ENCODE data around the gene RAB26.

RAB26 gene

GRCh38 chr16:2163211-2163881 is 14.9 kb downstream of the RAB26 start:
- DNase-seq: peak; percentile 35

- no peak for DNase-seq
These were observed 17.4 kb downstream of the RAB26 start for GRCh38 chr16:2165861-2166260.

- DNase-seq: no peak
These were observed 18.0 kb downstream of the RAB26 start for GRCh38 chr16:2166263-2167067.

DNA sequence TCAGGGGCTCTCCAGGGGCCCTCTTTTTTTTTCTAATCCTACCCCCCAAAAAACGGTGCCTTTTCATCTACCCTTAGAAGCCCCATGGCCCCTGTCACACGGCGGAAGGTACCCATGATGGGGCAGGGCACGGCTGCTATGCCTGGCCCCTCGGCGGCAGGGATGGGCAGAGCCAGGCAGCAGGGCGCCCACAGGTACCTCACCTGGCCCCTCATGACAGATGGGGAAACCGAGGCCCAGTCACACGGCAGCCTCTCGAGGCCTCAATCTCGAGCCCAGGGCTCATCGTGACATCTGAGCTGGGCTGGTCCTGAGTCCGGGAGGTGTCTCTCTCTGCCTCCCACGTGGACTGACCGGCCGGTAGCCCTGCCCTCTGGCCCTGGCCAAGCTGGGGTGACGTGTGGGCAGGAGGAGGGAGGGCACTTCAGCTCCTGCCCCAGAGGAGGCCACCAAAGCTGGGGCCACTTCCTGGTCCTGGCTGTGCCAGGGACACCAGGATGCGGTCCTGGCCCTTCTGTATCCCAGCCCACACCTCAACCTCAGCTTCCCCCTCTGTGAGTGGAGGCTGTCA is 18.7 kb downstream of the RAB26 start:
- no peak for DNase-seq

GRCh38 chr16:2170080-2170479 is 21.7 kb downstream of the RAB26 start:
- DNase-seq: no peak

DNA sequence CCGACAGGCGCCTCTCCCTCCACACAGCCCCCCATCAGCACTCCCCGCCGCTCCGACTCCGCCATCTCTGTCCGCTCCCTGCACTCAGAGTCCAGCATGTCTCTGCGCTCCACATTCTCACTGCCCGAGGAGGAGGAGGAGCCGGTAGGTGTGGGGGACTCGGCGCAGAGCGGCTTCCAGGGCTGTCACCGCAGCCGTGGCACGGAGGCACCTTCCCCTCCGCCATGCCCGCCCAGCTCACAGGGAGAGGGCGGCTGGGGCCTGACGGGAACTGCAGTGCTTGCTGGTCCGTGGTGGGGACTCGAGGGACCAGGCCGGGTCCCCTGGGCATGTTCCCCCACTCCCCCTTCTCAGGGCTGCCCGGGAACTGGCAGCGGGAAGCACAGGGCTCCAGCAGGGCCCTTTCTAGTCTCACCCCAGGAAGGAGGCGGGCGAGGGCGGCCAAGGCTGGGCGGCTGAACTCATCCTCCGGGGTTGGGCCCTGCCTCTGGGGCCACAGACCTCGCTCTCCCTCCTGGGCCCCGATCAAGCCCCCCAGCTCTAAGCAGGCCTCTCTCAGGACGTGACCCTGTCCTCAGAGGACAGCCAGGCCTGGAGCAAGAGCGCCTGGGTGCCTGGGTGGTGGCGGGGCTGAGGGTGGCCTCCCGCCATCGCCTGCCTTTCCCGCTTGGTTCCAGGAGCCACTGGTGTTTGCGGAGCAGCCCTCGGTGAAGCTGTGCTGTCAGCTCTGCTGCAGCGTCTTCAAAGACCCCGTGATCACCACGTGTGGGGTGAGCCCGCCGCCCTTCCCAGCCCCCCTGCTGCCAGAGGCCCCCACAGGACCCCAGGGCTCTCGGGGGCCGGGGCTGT is 22.4 kb downstream of the RAB26 start:
- DNase-seq: no peak

- no peak for DNase-seq
These were observed 23.3 kb downstream of the RAB26 start for GRCh38 chr16:2171601-2172178.

DNA sequence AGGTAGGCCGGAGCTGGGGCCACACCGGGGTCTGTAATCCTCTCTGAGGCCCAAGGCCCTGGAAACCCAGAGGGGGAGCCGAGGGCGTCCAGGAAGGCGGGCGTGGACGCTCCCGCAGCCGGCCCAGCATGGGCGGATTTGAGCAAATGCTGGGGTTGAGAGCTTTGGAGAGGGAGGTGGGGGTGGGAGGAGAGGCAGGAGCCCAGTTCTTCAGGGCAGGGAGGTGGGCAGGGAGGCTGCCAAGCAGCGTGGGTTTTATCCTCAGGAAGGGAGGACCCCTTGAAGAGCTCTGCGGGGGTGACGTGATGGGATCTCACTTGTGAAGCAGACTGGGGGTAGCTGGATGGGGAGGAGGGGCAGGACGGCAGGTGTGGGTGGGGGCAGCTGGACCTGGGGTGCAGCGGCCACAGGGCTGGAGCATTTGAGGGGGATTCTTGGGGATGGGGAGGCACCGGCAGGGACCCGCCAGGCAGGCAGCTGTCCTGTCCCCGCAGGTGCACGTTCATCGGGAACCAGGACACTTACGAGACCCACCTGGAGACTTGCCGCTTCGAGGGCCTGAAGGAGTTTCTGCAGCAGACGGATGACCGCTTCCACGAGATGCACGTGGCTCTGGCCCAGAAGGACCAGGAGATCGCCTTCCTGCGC is 24.4 kb downstream of the RAB26 start:
- no peak for DNase-seq

DNA sequence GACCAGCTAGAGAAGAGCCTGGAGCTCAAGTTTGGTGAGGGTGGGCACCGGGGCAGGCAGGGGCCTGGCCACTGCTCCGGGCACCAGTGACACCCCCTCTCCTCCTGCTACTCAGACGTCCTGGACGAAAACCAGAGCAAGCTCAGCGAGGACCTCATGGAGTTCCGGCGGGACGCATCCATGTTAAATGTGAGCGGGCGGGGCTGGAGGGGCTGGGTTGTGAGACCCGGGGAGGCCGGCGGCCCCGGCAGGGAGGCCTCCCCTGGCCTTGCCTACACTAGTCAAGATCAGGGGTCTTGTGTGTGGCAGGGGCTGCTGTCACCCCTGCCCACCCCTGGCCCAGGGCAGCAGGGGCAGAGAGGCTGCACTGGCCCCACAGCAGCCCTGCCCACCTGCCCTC is 24.9 kb downstream of the RAB26 start:
- no peak for DNase-seq

GRCh38 chr16:2173916-2174315 is 25.5 kb downstream of the RAB26 start:
- no peak for DNase-seq

GRCh38 chr16:2174396-2175131 is 26.1 kb downstream of the RAB26 start:
- DNase-seq: no peak

DNA sequence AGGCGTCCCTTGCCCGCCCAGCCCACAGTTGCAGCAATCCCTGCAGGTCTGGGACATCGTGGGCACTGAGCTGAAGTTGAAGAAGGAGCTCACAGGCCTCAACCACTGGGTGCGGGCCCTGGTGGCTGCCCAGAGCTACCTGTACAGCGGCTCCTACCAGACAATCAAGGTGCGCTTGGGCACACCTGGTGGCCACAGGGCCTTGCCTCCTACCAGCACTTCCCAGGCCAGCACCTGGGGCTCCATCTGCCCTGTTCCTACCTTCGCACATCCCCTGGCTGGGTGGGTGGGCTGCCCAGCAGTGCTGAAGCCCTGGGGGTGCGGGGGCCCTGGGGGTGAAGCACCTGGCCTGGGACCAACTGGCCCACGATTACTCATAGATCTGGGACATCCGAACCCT is 27.0 kb downstream of the RAB26 start:
- no peak for DNase-seq

DNA sequence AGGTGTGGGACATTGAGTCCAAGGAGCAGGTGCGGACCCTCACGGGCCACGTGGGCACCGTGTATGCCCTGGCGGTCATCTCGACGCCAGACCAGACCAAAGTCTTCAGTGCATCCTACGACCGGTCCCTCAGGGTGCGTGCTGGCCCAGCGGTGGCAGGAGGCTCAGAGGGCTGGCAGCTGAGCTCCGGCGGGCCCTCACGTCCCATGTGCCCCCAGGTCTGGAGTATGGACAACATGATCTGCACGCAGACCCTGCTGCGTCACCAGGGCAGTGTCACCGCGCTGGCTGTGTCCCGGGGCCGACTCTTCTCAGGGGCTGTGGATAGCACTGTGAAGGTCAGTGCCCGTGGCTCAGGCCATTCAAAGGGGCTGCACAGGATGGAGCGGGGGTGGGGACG is 27.6 kb downstream of the RAB26 start:
- DNase-seq: no peak

DNA sequence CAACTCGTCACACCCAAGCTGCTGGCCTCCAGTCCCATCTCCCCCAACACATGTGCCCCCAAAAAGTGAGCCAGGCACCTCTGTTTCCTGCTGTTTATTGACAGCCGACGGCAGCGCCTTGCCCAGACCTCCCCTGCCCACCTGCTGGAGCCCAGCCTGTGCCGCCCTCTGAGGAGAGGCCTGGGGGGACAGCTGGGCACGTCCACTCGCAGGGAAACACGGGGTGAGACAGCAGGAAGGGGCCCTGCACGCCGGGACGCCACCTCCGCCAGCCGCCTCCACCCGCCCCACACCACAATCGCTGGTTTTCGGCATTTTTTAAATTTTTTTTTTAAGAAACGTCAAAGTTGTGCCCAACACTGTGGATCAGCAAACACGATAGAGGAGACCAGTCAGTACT is 28.7 kb downstream of the RAB26 start:
- DNase-seq: no peak

DNA sequence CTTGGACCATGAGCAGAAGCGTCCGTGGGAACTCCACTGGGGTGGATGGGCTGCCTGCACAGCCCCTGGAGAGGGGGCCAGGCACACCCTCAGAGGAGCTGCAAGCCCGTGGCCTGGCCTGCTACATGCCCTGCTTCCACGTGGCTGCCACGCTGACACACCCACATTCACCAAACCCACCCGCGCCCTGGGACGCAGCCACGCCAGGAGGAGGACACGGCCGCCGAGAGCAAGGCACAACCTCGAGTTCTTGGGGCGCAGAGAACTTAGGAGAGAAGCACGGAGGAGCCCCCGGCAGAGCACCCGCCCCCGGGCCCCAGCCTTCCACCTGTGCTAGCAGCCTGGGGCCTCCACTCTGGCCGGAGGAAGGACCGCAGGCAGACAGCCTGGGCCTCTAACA is 29.1 kb downstream of the RAB26 start:
- no peak for DNase-seq

GRCh38 chr16:2178321-2179106 is 30.1 kb downstream of the RAB26 start:
- peak; percentile 51 for DNase-seq

DNA sequence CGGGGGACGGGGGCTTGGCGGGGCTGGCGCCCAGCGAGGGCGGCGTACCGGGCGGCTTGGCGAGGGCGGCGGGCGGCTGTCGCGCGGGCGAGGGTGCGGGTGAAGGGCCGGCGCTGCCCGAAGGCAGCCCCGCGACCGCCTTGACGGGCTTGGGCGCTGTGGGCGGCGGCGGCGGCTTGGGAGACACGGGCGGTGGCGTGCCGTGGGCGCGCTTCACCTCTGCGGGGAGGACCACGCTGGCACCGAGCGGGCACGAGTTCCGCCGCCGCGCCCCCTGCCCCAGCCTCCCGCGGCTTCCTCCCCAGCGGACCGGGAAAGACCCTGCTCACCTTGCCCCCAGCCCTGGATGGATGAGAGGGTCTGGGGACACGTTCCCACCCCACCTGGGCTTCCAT is 30.7 kb downstream of the RAB26 start:
- DNase-seq: no peak

DNA sequence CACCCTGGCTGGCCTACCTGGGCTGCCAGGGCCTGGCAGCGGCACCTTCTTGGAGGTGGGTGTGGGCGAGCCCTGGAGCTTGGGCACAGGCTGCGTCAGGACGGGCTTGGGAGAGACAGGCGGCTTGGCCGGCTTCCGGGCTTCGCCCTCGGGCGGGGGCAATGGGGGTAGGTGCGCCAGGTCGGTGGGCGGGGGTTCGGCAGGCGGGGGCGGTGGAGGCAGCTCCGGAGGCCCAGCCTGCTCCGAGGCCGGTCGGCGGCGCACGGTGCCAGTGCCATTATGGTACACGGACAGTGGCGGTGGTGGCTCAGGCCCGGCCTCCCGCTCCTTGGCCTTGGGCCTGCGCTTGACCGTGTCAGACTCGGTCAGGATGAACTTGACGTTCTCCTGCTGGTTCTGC is 31.2 kb downstream of the RAB26 start:
- no peak for DNase-seq

DNA sequence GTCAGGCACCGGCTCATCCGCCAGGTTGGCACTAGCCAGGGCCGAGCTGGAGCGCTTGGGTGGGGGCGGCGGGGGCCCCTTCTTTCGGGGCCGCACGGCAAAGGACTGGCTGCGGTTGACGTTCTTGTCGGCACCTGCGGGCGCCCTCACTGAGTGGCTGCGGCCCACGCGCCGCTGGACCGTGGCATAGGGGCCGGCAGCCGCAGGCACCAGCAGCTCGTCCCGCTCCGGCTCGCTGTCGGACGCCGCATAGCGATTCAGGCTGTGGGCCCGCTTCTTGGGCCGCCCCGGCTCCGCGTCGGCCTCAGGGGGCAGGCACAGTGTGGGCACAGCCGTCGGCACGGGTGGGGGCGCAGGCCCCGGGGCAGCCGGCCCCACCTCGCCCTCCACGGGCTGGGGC is 32.0 kb downstream of the RAB26 start:
- no peak for DNase-seq

- no peak for DNase-seq
These were observed 32.8 kb downstream of the RAB26 start for GRCh38 chr16:2180962-2181923.

Data from CD4-positive, alpha-beta T cell treated with Interleukin-10 for 1 hour (primary cell).